GM12865 (cell line): Measurements from ENCODE around the gene SDHC.
A peak's percentile ranks its signal among the peaks of the same experiment; 100 is the strongest.

ENCODE experiments used
- DNase-seq: peaks from one replicate; pipeline ENCODE4 v3.0.0; 2010; ENCODE audit warnings: low read depth
- H3K4me3 ChIP-seq: 2 replicates; pipeline ENCODE4 v1.5.1; 2011; ENCODE audit warnings: mild to moderate bottlenecking, low read depth, low read length, control low read depth
- TF ChIP-seq, protein P1 (sequence below): IDR thresholded peaks from 2 replicates; pipeline ENCODE4 v1.5.1; 2011; ENCODE audit warnings: low read length, control low read depth, low read depth, inconsistent platforms; ENCODE audit not compliant: insufficient read depth; ENCODE audit errors: missing control alignments

SDHC gene

GRCh38 chr1:161314201-161314981, at the start of gene SDHC:
SDHC (plus strand) TSS chr1:161314381; CDS start chr1:161314406, 25 bp downstream.
- TF ChIP-seq, protein P1, sequence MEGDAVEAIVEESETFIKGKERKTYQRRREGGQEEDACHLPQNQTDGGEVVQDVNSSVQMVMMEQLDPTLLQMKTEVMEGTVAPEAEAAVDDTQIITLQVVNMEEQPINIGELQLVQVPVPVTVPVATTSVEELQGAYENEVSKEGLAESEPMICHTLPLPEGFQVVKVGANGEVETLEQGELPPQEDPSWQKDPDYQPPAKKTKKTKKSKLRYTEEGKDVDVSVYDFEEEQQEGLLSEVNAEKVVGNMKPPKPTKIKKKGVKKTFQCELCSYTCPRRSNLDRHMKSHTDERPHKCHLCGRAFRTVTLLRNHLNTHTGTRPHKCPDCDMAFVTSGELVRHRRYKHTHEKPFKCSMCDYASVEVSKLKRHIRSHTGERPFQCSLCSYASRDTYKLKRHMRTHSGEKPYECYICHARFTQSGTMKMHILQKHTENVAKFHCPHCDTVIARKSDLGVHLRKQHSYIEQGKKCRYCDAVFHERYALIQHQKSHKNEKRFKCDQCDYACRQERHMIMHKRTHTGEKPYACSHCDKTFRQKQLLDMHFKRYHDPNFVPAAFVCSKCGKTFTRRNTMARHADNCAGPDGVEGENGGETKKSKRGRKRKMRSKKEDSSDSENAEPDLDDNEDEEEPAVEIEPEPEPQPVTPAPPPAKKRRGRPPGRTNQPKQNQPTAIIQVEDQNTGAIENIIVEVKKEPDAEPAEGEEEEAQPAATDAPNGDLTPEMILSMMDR: peak; percentile 29
- DNase-seq: peak; percentile 90
- H3K4me3 ChIP-seq: peak within 1 kb of the TSS; percentile 96

DNA sequence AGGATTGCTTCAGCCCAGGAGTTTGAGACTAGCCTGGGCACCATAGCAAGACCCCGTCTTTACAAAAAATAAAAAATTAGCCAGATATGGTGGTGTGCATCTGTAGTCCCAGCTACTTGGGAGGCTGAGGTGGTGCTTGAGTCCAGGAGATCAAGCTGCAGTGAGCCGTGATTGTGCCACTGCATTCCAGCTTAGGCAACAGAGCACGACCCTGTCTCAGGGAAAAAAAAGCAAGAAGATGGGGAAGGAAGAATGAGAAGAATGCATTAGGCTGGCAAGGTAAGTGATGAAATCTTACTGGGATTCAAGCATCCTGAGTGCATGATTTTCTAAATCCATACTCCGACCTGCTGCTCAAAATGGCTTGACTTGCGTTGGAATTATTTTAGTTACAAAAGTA, 48.9 kb upstream of the SDHC start:
- TF ChIP-seq, protein P1: no peak
- no peak overlapping the region for H3K4me3 ChIP-seq
- no peak for DNase-seq

GRCh38 chr1:161266202-161266601, 48.0 kb upstream of the SDHC start:
- no peak overlapping the region for H3K4me3 ChIP-seq
- TF ChIP-seq, protein P1: no peak
- DNase-seq: no peak

- TF ChIP-seq, protein P1: no peak
- no peak for DNase-seq
- H3K4me3 ChIP-seq: no peak overlapping the region
Measured at GRCh38 chr1:161266836-161267235, 47.3 kb upstream of the SDHC start.

DNA sequence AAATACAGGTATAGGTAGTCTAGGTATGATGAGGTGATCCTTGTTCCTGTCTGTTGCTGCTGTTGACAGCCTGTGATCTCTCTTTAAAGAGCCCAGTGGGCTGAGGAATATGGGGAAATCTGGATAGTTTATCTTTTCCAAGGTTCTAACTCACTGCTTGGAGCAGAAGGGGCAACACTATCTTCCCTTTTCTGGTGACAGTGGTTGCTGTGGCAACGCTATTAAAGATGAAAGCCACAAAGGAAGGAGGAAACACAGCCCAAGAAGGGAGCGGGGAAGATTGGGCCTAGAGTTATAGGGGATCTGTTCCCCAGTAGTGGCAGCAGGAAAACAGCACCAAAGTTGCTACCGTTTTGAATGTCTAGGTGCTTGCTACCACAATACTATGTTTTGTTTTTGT, 46.9 kb upstream of the SDHC start:
- no peak overlapping the region for H3K4me3 ChIP-seq
- TF ChIP-seq, protein P1: no peak
- DNase-seq: no peak

GRCh38 chr1:161273402-161273801, 40.8 kb upstream of the SDHC start:
- no peak for DNase-seq
- TF ChIP-seq, protein P1: no peak
- no peak overlapping the region for H3K4me3 ChIP-seq

GRCh38 chr1:161274874-161275273, 39.3 kb upstream of the SDHC start:
- no peak overlapping the region for H3K4me3 ChIP-seq
- no peak for DNase-seq
- TF ChIP-seq, protein P1: no peak
